Measurements from ENCODE around the gene DNAJC16. TPM values are rescaled to one million over a fixed set of nuclear protein-coding genes. Genes with fewer than 3 reads are reported as not detected.

The DNAJC16 gene
- total RNA-seq, 1 experiment from 2014 or later = 15.1 TPM

DNA sequence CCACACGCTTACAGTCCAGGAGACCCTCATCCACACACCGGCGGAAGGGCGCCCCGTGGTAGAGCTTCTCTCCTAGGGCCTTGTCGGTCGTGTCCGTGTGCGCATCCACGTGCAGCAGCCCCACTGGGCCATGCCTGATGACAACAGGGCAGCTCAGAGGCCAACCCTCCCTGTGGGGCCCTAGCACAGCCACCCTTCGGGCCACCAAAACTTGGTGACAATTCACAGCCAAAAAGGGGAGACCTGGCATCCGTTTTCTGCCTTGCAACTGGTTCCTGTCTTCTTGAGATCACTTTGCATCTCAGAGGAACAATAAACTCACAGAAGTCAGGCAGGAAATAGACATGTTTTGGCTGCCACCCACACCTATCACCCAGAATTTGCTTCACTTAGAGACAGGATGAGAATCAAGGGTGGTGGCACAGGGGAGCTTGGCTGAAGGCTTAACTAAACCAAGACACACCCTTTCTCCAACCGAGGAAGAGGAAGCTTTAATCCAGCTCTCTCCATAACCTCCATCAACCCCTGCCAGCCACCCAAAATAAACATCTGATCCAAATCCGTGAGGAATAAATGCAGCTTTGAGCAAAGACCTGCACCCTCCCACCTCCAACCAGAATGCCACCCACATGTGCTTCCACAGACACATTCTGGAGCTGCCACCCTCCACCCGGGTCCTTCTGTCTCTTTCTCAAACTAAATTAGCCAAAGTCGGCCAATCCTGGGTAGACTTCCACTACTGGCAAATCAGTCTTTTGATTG, 52.5 kb downstream of the DNAJC16 start:
- H3K27ac Mint-ChIP-seq (ENCODE audit: unreplicated experiment) = no peak overlapping the region
- intact Hi-C loops (cut with micrococcal nuclease; ENCODE audit: unreplicated experiment) = no loop called here
- no peaks in the 10 kb centered on the region for H3K27me3 Mint-ChIP-seq (ENCODE audit: insufficient read depth, unreplicated experiment)
- H3K4me3 Mint-ChIP-seq (ENCODE audit: unreplicated experiment) = no peak overlapping the region
- Histone ChIP-seq H3K4me3 (ENCODE audit: low read depth, low read length) (no peak overlapping the region), H3K27me3 (replicated peaks; ENCODE audit: control insufficient read depth, insufficient read depth, low read length) (no peaks in the 10 kb centered on the region), H3K4me1 (no peaks in the 10 kb centered on the region), H3K9me3 (no peaks in the 10 kb centered on the region), H3K36me3 (ENCODE audit: control insufficient read depth, insufficient read depth, low read length) (peaks cover 2% of the 10 kb centered on the region; the same call in 1 of the 2 replicates)
- H3K4me1 Mint-ChIP-seq (ENCODE audit: low read depth, unreplicated experiment) = no peaks in the 10 kb centered on the region
- no peaks in the 10 kb centered on the region for H3K9me3 Mint-ChIP-seq (ENCODE audit: unreplicated experiment)
- no peak for DNase-seq
- TF ChIP-seq, protein P1, sequence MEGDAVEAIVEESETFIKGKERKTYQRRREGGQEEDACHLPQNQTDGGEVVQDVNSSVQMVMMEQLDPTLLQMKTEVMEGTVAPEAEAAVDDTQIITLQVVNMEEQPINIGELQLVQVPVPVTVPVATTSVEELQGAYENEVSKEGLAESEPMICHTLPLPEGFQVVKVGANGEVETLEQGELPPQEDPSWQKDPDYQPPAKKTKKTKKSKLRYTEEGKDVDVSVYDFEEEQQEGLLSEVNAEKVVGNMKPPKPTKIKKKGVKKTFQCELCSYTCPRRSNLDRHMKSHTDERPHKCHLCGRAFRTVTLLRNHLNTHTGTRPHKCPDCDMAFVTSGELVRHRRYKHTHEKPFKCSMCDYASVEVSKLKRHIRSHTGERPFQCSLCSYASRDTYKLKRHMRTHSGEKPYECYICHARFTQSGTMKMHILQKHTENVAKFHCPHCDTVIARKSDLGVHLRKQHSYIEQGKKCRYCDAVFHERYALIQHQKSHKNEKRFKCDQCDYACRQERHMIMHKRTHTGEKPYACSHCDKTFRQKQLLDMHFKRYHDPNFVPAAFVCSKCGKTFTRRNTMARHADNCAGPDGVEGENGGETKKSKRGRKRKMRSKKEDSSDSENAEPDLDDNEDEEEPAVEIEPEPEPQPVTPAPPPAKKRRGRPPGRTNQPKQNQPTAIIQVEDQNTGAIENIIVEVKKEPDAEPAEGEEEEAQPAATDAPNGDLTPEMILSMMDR (IDR thresholded peaks at IDR 0.05; ENCODE audit: insufficient read depth in 1 of 2, low read depth in 1 of 2, low read length in 1 of 2, severe bottlenecking in 1 of 2, unreplicated experiment in 1 of 2) = no peak
- ChIA-PET CTCF (no interaction called here), POLR2A (no interaction called here)
- no TSS peak for BruUV-seq (replicated peaks)
- peaks cover 59% of the 10 kb centered on the region for H3K36me3 Mint-ChIP-seq (ENCODE audit: insufficient read depth, unreplicated experiment)

DNA sequence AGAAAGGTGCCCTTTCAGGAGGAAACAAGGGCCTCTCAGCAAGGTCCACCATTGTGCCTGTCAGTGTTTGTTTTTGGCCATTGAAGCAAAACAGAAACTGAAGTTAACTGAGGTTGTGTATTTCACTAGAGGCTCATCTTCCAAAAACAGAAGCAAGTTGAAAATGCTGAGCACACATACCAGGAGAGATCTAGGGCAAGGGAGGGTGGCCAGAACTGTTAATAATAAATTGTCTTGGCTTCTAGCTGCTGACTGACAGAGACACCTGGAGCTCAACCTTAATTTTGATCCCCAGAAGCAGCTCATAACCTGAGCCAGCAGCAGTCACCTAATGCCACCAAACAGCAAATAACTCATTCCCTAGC, 53.0 kb downstream of the DNAJC16 start:
- H3K9me3 ChIP-seq = no peaks in the 10 kb centered on the region
- POLR2A ChIA-PET = no interaction called here
- no peaks in the 10 kb centered on the region for H3K27me3 Mint-ChIP-seq (ENCODE audit: insufficient read depth, unreplicated experiment)
- H3K4me3 Mint-ChIP-seq (ENCODE audit: unreplicated experiment) = no peak overlapping the region
- H3K27ac Mint-ChIP-seq (ENCODE audit: unreplicated experiment) = no peak overlapping the region
- H3K9me3 Mint-ChIP-seq (ENCODE audit: unreplicated experiment) = no peaks in the 10 kb centered on the region
- intact Hi-C loops (cut with micrococcal nuclease; ENCODE audit: unreplicated experiment) = no loop called here
- BruUV-seq (replicated peaks) = no TSS peak
- no peaks in the 10 kb centered on the region for H3K4me1 ChIP-seq
- TF ChIP-seq, protein P1 (IDR thresholded peaks at IDR 0.05; ENCODE audit: insufficient read depth in 1 of 2, low read depth in 1 of 2, low read length in 1 of 2, severe bottlenecking in 1 of 2, unreplicated experiment in 1 of 2) = no peak
- no peak overlapping the region for H3K4me3 ChIP-seq (ENCODE audit: low read depth, low read length)
- no peak for DNase-seq
- H3K4me1 Mint-ChIP-seq (ENCODE audit: low read depth, unreplicated experiment) = no peaks in the 10 kb centered on the region
- H3K36me3 ChIP-seq (ENCODE audit: control insufficient read depth, insufficient read depth, low read length) = peaks cover 2% of the 10 kb centered on the region; the same call in 1 of the 2 replicates
- H3K27me3 ChIP-seq (replicated peaks; ENCODE audit: control insufficient read depth, insufficient read depth, low read length) = no peaks in the 10 kb centered on the region
- peaks cover 59% of the 10 kb centered on the region for H3K36me3 Mint-ChIP-seq (ENCODE audit: insufficient read depth, unreplicated experiment)
- CTCF ChIA-PET = no interaction called here

DNA sequence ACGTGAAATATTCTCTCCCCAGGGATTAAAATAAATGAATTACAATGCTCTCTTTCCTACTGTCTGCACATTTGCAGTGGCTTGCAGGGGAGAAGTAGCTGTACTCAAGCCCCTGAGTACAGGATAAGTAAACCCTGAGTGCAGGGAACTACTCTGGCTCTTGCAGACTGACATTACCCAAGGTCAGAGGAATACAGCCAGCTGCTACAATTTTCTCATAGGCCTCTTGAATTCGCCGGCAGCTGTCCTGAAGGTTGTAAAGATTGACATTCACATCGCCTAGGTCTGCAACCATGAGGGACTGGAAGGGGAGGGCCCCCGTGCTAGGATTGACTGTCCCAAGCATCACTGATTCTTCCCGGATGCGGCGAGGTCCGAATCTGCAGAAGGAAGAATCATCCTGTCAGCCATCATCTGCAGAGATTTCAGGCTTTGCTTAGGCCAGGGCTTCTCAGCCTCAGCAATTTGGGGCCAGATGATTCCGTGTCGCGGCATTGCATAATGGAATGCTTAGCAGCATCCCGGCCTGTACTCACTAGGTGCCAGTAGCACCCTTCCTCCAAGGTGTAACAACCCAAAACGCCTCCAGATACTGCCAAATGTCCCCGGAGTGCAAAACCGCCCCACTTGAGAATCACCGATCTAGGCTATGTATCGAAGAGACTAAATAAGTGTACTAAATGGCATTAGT, 56.5 kb downstream of the DNAJC16 start:
- no peaks in the 10 kb centered on the region for H3K9me3 ChIP-seq
- H3K36me3 ChIP-seq (ENCODE audit: control insufficient read depth, insufficient read depth, low read length) = no peaks in the 10 kb centered on the region
- CTCF ChIA-PET = no interaction called here
- no peak overlapping the region for H3K27ac Mint-ChIP-seq (ENCODE audit: unreplicated experiment)
- no peaks in the 10 kb centered on the region for H3K27me3 ChIP-seq (replicated peaks; ENCODE audit: control insufficient read depth, insufficient read depth, low read length)
- no peak overlapping the region for H3K4me3 ChIP-seq (ENCODE audit: low read depth, low read length)
- H3K36me3 Mint-ChIP-seq (ENCODE audit: insufficient read depth, unreplicated experiment) = peaks cover 45% of the 10 kb centered on the region
- H3K27me3 Mint-ChIP-seq (ENCODE audit: insufficient read depth, unreplicated experiment) = no peaks in the 10 kb centered on the region
- no peak for DNase-seq
- H3K9me3 Mint-ChIP-seq (ENCODE audit: unreplicated experiment) = no peaks in the 10 kb centered on the region
- TF ChIP-seq, protein P1 (IDR thresholded peaks at IDR 0.05; ENCODE audit: insufficient read depth in 1 of 2, low read depth in 1 of 2, low read length in 1 of 2, severe bottlenecking in 1 of 2, unreplicated experiment in 1 of 2) = no peak
- peaks cover 6% of the 10 kb centered on the region; the same call in 1 of the 2 replicates for H3K4me1 ChIP-seq
- intact Hi-C loops (cut with micrococcal nuclease; ENCODE audit: unreplicated experiment) = no loop called here
- peak overlapping the region; percentile 76 for H3K4me3 Mint-ChIP-seq (ENCODE audit: unreplicated experiment)
- no TSS peak for BruUV-seq (replicated peaks)
- H3K4me1 Mint-ChIP-seq (ENCODE audit: low read depth, unreplicated experiment) = no peaks in the 10 kb centered on the region
- POLR2A ChIA-PET = no interaction called here

All from Caco-2 (cell line).